HT-29 (cell line): ENCODE data around the gene CISD2. TPM values are rescaled to one million over a fixed set of nuclear protein-coding genes. Genes with fewer than 3 reads are reported as not detected.
A peak's percentile ranks its signal among the peaks of the same experiment; 100 is the strongest.
"Not testable (repeated sequence)": the region's sequence is repeated elsewhere in the genome, so short reads cannot be mapped to it uniquely, and the experiment has no call there.

Experiments used
- DNase-seq: peaks from one replicate; pipeline ENCODE4 v3.0.0-alpha.2; 2015; ENCODE audit warnings: low spot score
- total RNA-seq: library from RNA; depleted of rRNA; stranded (reverse); fragments of >200 nt; shearing (Covaris generic); gene quantifications from 2 replicates; pipeline ENCODE4 v1.2.3, GENCODE V29; 2014

The CISD2 gene
- total RNA-seq, 1 experiment from 2014 or later, result 54.6 TPM

DNA sequence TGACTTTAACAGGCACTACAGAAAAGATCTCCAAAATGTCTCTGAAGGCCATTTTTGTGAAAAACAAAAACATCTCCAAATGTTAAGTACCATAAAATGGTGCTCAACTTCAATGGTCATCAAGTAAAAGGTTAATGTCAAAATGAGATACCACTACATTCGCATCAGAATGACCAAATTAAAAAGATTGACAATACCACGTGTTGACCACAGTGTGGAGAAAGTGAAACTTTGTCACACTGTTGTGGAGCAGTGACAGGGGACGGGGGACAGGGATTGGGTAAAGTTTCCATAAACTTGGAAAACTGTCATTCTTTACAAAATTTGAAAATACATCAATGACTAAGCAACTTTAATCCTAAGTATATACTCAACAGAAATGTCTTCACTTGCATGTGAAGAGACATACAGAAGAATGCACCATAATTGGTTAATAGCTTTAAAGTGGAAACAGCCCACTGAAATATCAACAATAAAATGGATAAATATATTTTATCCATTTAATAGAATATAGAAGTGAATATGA, 19.1 kb upstream of the CISD2 start:
- DNase-seq, result no peak

DNA sequence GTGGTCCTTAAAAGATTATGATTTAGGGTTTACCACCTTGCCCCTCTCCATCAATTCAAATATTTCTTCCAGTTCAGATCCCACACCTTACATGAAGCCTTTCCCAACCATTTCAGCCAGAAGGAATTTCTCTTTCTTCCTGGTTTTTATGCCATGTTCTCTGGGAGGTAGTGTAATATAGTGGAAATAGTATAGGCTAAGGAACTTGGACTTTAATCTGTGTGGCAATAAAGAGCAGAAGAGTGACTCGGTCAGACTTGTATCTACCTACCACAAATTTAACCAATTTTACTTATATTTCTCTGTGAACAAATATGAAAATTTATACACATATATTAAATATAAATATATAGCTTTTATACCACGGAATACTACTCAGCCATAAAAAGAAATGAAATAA, 18.4 kb upstream of the CISD2 start:
- DNase-seq, result no peak

DNA sequence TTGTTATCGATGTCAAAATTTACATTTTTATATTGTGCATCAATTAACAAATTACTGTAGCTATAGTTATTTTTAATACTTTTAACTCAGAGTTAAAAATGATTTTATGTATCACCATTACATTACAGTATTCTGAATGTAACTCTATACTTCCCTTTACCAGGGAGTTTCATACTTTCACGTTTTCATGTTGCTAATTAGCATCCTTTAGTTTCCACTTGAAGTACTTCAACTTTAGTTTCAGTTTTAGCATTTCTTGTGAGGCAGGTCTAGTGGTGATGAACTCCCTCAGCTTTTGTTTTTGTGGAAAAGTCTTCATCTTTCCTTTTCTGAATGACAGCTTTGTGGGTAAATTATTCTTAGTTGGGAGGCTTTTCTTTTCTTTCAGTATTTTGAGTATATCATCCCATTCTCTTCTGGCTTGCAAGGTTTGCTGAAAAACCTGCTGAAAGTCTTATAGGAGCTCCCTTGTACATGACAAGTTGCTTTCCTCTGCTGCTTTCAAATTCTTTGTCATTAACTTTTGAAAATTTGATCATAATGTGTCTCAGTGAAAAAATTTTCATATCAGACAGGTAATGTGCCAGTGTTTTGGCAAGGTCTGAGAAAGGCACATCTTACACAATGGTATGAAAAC, 9.8 kb upstream of the CISD2 start:
- no peak for DNase-seq

DNA sequence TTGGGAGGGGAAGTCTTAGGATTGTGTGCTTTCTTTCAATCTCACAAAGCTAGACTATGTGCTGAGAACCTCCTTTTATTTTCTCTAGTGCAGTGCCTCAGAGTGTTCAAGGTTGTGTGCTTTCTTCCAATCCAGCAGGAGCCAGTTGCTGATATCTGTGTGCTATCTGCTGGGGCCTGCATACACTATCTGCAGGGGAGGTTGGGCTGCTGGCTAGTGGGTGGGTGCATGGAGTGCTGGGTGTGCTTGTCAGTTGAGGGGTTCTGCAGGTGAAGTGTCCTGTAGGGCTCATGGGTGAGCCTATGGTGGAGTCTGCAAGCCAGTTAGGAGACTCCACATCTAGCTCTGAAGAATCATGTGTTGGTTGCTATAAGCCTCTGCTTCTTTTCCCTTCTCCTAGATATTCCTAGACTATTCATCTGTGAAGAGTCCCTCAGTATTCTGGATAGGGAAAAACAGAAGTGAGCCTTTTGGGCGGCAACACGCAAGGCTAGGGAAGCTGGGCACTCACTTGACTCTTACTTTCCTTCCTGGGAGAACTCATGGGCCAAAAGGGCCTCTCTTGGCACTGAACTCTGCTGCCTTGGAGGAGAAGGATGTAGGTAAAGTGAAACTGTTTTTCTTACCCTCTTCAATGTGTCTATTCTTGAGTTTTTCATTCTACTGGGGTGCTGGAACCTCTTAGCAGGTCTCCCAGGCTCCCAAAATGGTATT, 8.0 kb upstream of the CISD2 start:
- no peak for DNase-seq

DNA sequence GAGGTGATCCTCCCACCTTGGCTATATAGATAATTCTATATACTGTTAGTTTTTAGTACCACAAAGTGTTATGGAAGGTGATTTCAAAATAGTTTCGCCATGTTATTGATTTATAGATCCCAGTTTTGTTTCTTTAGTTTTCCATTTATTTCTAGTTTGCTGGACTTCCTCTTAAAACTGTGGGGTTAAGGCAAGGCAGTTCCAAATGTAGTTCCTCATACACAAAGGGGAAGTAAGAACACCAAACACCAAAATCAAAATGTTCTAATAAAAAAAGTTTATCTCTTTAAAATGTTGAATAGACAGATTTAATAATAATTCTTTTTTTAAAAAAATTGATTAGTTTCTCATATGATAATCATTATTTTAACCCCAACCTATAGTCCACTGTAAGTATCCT, 6.8 kb upstream of the CISD2 start:
- no peak for DNase-seq

DNA sequence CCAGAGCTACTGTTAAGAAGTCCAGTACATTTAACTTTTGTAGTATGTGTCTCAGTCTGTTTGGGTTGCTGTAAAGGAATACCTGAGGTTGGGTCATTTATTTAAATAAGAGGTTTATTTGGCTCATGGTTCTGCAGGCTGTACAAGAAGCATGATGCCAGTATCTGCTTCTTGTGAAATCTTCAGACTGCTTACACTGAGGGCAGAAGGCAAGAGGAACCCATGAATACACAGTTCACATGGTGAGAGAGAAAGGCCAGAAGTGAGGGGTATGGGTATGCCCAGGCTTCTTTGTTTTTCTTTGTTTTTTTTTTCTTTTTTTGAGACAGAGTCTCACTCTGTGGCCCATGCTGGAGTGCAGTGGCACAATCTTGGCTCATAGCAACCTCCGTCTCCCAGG, 6.0 kb upstream of the CISD2 start:
- no peak for DNase-seq

DNA sequence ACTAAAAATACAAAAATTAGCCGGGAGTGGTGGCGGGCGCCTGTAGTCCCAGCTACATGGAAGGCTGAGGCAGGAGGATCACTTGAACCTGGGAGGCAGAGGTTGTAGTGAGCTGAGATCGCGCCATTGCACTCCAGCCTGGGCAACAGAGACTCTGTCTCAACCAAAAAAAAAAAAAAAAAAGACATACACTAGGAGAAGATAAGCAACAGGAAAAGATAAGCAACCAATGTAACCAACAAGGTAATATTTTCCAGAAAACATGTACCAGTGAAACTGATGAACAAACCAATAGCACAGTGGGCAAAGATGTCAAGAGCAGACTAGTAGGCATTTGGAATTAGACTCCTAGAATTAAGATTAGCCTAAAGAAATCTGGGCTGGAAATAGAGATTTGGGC, 3.5 kb upstream of the CISD2 start:
- not testable (repeated sequence) for DNase-seq

DNA sequence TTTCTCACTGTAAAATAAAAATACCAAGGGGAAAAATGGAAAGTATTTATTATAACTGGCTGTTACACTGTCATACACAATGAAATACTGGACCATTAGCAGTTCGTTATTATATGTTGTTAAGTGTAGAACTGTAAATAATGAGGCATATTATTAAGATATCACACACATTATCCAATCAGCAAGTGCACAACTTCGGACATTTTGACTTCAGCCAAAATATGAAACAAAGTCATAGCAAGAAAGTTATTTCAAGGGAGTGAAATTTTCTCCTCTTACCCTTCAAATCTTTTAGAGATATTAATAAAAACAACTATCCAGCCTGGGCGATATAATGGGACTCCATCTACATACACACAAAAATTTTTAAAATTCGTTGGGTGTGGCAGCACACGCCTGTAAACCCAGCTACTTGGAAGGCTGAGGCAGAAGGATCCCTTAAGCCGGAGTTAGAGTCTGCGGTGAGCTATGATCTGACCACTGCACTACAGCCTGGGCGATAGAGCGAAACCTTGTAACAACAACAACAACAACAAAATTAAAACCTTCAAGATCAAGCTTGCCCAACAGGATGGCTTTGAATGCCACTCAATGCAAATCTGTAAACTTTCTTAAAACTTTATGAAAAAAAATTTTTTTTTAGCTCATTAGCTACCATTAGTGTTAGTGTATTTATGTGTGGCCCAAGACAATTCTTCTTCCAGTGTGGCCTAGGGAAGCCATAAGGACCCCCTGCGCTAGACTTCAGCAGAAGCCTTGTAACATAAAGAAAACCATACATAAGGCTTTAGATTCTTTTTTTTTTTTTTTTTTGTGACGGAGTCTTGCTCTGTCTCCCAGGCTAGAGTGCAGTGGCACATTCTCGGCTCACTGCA, 1.3 kb upstream of the CISD2 start:
- no peak for DNase-seq

DNA sequence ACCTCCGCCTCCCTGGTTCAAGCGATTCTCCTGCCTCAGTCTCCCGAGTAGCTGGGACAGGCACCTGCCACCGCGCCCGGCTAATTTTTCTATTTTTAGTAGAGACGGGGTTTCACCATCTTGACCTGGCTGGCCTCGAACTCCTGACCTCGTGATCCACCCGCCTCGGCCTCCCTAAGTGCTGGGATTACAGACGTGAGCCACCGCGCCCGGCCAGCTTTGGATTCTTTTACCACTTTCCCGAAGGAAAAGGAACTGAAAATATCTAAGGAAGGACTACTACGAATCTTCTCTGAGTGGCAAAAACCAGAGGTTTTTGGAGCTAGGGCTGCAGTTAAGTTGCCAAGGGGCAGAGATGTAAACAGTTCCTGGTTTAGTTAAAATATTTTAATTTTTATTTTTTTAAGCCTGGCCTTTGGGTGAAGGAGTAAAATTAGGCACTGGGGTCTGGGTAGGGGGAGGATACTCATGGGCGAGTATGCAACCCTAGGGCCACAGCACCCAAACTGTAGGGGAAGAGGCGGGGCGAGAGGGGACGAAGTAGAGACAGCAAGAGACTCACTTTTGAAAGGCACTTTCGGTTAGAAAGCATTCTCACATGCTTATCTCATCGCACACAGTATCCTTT, 525 bp upstream of the CISD2 start:
- no peak for DNase-seq

DNA sequence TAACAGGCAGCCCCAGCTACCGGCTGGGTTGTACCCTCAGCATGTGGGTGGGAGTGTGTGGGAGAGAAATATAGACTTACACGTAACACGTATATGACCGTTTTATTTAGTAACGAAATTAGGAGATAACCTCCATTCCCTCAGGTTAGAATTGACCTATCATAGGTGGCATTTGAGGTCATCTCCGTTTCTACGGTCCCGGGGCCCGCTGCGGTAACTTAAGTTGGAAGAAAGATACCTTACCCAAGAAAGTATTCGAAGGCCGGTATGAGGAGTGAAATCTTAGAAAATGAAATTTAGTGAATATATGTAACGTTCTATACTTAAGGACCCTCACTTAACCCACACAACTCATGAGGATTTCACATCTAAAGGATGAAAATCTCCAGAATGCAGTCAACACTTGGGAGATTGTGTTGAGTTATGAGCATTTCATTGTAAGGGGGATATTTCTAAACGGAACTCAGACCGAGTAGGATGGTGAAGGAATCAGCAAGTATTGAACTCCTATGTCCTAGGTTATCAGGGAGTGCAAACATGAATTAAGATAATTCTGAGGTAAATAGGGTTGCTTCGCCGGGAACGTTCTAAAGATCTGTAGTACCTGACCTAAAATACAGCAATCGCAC, 891 bp downstream of the CISD2 start:
- peak; percentile 43 for DNase-seq

DNA sequence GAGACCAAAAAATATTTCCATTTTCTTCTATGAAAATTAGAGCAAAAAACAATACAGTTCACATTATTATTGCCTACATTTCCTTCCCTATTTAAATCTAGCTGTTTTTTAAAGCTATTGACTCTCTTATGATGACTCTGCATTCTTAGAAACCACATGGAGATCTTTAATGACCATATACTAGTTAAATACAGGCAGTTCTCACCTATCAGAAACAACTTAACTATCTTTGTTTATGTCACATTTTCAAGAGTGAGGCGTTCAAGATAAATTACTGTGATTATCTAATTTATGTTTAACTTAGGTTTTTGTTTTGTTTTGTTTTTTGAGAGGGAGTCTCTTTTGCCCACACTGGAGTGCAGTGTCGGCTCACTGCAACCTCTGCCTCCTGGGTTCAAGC, 3.0 kb downstream of the CISD2 start:
- no peak for DNase-seq

DNA sequence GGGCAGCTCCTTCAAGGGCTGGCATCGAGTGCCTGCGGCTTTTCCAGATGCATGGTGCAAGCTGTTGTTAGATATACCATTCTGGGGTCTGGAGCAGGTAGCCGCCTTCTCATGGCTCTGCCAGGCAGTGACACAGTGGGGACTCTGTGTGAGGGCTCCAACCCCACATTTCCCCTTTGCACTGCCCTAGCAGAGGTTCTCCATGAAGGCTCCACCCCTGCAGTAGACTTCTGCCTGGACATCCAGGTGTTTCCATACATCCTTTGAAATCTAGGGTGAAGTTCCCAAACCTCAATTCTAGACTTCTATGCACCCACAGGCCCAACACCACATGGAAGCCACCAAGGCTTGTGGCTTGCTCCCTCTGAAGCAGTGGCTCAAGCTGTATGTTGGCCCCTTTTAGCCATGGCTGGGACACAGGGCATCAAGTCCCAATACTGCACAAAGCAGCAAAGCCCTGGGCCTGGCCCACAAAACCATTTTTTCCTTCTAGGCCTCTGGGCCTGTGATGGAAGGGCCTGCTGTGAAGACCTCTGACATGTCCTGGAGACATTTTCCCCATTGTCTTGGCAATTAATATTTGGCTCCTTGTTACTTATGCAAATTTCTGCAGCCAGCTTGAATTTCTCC, 8.8 kb downstream of the CISD2 start:
- DNase-seq, result not testable (repeated sequence)

DNA sequence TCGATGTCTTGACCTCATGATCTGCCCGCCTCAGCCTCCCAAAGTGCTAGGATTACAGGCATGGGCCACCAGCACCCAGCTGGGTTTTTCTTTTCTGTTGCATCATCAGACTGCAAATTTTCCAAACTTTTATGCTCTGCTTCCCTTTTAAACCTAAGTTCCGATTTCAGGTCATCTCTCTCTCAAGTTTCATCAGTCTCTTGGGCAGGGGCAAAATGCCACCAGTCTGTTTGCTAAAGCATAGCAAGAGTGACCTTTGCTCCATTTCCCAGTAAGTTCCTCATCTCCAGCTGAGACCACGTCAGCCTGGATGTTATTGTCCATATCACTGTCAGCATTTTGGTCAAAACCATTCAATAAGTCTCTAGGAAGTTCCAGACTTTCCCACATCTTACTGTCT, 9.6 kb downstream of the CISD2 start:
- peak; percentile 14 for DNase-seq

DNA sequence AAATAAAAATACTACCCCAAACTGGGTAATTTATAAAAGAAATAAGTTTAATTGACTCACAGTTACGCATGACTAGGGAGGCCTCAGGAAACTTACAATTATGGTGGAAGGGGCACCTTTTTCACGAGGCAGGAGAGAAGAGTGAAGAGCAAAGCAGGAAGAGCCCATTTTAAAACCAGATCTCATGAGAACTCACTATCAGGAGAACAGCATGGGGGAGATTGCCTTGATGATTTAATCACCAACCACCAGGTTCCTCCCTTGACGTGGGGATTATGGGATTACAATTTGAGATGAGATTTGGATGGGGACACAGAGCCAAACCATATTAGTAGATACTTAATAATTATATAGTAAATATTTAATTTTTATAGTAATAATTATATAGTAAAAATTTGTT, 10.1 kb downstream of the CISD2 start:
- no peak for DNase-seq

DNA sequence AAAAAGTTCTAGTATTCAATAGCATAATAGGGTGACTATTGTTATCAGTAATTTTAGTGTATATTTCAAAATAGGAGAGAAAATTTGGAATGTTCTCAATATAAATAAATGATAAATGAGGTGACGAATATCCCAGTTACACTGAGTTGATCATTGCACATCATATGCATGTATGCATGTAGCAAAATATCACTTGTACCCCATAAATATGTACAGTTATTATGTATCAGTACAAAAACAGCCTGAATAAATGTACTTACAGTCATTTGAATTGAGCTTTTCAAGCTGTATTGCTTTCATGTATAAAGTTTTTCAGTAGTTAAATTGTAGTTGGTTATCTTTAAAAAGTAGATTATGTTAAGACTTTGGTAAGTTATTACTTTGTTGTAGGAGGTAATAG, 12.6 kb downstream of the CISD2 start:
- no peak for DNase-seq

DNA sequence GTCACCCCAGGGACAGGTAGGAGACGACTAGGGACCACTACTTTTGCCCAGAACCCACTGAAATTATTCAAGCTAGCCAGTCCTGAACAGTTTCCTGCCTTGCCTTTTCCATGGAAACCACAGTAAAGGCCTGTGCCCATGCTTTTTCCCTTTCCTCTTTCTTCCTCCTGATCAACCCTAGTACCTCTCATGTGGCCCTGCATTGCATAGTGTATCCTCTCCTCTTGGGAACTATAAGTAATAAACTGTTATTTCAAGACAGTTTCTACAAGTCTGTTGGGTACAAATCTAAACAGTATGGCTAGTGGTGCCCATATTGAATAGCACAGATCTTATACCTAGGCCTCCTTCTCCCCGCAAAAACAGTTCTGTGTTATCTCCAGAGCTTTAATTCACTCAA, 14.5 kb downstream of the CISD2 start:
- no peak for DNase-seq

DNA sequence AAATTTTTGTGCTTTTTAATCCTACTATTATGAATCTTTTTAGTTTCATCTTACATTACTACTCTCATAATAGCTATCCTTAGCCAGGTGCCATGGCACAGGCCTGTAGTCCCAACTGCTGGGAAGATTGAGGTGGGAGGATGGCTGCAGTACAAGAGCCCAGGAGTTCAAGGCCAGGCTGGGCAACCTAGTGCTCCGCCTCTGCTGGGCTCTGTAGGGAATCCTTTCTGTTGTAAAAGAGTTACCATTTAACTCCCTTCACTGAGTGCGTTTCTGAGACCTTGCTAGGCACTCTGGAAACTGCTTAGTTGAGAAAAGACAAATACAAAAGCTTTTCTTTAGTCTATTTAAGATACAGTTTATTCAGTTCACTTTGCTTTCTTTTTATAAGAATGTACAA, 19.8 kb downstream of the CISD2 start:
- not testable (repeated sequence) for DNase-seq

DNA sequence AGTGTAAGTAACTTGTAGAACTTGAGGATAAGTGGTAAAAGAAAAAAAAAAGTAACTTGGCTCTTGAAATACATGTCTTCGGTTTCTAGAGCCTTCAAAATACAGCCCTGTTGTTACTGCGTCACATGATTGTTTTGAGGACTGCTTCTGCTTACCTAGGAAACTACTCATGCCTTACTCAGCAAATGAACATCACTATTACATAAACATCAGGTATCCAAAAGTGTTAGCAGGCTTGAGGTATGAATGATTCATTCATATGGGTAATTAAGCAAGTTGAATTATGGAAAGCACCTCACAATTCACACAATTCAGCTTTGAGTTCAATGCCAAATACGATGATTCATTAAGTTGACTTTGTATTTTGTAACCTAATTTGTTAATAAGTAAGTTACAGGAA, 21.1 kb downstream of the CISD2 start:
- DNase-seq, result not testable (repeated sequence)

DNA sequence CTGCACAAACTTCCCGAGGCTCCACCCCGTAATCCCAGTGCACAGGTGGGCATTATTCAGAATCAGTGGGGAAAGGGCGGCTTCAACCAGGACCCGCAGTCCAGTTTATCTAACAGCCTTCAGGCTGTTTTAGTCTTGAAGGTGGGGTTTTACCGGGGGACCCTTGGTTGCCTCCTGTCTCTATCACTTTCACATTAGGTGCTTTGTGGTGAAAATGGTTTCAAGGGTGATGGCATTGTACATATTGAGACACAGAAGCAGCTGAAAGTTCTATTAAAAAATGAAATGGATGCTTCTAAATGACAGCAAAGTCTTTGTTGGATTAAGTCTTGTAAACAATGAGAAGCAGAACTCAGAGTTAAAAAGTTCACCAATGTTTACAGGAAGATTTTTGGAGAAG, 27.8 kb downstream of the CISD2 start:
- DNase-seq, result not testable (repeated sequence)

DNA sequence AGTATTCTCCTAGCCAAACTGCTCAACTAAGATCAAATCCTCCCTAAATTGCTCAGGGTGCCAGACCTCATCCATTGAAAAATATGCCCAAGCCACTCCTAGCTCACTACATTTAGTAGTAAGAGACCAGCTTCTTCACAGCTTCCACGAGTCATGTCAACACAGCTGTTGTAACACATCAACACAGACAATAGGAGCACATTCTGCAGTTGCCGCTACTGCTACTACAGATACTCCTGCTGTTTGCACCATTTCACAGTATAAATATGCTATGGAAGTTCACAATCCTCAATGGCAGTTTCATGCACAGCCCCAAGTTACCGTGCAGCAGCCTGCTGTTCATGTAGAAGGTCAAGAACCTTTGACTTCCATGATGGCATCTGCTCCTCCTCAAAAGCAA, 28.8 kb downstream of the CISD2 start:
- not testable (repeated sequence) for DNase-seq

DNA sequence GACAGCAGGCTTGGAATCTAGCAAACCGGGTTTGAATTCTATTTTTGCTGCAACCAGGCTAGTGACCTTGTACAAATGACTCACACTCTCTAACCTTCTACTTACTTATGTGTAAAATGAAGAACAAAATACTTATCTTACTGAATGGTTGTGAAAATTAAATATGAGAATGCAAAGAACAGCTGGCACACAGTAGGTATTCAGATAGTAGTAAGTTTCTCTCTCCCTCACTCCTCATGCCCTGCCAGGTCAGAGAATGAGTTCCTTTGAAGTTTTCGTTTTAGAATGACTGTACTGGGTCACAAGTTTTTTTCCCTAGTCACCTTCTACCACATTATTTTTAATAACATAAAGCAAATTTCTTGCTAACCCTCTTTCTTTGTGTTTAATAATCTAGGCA, 33.0 kb downstream of the CISD2 start:
- DNase-seq, result no peak
